HG02623 (cell line): ENCODE measurements around the gene EFNA3.

Experiments used
- ATAC-seq: cut with Tn5 transposase; IDR thresholded peaks from one replicate; pipeline ENCODE4 v1.9.1; 2021; ENCODE audit warnings: moderate library complexity; ENCODE audit not compliant: unreplicated experiment

EFNA3 gene, protein sequence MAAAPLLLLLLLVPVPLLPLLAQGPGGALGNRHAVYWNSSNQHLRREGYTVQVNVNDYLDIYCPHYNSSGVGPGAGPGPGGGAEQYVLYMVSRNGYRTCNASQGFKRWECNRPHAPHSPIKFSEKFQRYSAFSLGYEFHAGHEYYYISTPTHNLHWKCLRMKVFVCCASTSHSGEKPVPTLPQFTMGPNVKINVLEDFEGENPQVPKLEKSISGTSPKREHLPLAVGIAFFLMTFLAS

DNA sequence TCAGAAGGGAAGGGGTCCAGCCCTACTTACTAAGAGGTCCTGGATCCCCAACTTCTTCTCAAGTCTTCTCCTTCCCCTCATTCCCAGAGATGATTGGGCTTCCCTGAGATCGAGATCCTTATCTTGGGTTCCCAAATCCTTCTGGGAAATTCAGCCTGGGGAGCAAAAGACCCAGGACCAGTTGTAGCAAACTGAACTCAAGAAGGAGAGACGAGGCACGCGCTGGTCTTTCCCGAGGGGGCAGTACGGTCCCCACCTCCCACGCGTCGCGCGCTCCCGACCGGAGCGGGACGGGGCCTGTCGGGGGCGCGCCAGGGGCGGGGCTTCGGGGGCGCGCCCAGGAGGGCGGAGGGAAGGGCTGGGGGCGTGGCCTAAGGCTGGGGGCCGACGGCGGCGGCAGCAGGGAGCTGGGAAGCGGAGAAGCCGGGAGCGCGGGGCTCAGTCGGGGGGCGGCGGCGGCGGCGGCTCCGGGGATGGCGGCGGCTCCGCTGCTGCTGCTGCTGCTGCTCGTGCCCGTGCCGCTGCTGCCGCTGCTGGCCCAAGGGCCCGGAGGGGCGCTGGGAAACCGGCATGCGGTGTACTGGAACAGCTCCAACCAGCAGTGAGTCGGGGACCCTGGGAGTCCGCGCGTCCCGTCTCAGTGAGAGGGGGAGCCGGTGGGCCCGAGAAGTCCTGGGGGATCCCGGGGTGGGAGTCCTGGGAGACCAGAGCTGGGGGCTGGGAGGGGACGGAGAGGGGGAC lies at the start of gene EFNA3:
Gene EFNA3 (plus strand): TSS at position 369 of the 741 bp plus-strand sequence. CDS start 105 bp downstream, at position 474.
- peak; percentile 44 for ATAC-seq

DNA sequence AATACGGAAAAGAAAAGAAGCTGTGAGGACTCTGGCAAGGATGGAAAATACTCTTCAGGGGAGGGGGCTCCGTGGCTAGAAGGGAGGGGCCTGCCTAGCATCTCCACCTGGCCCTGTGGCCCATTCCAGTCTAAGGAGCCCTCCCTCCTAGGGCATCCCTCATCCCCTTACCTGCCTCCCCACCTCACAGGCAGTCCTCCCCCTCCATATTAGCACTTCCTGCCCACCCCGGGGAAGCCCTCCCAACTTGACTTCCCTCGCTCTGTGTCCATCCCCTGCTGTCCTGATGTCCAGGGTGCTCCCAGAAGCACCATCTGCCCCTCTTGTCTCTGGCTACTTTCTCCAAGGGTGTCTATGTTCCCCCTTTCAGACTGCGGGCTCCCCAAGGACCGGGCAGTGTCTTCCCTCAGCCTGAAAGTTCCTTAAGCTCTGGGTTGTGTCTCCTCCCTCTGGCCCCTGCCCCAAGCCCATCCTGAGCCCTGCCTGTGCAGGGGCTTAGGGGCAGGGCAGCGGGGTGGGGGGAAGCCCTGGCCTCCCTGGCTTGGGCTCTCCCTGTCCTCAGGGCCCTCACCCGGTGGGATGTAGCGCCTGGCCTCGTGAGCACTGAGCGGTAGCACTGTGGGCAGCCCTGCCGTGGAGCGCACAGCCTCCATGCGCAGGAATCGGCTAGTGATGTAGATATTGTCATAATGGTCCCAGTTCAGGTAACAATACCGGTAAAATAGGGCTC lies 49.0 kb upstream of the EFNA3 start:
- ATAC-seq: no peak

DNA sequence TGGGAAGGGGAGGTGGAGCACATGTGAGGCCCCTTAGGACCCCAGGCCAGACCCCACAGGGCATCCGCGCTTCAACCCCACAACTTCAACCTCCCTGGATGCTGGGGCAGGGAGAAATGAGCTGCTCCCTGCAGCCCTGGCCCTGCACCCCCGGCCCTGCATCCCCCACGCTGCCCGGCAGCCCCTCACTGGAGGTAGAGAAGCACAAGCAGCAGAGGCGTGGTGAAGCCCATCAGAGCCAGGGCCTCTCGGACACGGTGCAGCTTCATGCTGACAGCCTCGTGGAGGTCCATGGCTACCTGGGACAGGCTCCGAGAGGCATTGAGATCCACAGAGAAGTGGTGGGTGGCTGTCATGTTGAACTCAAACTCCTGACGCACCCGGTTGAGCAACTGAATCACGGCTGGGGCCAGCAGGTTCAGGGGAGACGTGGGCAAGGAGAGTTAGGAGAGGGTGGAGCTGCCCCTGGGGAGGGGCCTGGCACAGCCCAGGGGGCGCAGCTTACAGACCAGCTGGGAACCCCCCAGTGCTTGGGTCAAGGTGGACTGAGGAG lies 48.3 kb upstream of the EFNA3 start:
- no peak for ATAC-seq

DNA sequence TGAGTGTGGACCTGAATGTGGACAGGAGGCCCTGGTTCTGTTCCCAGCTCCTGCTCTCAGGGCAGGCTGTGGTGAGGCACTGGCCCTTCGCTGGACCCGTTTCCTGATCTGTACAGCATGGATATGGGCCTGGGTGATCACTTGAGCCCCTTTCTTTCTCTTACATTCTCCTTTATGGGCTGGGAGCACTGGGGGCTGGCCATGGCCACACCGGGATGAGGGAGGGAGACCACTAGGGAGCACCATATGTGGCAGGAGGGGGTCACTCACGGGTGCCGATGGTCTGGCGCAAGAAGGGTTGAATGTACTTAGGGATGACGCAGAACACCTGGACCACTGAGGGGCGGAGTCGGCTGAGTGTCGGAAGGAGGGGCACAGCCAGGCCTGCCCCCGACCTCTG lies 47.7 kb upstream of the EFNA3 start:
- no peak for ATAC-seq

DNA sequence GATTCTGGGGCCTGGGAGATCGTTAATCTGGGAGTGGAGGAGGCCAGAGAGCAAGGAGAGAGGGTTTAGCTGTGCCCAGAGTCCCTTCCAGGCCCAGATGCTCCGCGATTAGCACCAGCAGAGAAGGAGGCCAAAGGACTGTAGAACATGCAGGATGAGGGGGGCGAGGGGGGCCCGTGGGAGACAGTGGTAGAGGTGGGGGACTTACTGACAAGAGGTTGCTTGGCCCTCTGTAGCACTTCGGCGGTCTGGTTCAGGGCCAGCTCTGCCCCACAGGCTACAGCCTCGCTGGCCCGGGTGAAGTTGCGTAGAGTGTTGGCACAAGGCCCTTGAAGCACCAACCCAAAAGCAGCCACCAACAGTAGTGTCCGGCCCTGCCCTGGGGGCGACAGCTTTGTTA lies 45.8 kb upstream of the EFNA3 start:
- no peak for ATAC-seq

DNA sequence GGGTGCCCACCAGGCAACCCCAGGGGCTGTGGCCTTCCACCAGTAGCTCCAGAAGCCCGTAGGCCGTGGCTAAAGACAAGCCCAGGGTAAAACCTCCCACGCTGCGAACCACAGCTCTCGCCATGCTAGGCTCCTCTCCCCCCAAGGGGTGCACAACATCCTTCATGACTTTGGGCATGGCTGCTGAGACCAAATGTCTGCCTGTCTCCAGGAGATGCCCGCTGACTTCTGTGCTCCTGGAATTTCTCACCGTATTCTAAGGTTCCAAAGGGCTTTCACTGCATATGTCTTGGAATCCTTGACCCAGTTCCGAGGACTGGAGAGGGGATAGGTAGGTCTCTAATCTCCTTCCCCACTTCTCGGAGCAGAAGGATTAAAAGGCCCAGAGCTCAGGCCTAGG lies 45.1 kb upstream of the EFNA3 start, which contains the start of the genes DCST1 and DCST2:
Gene DCST1 (plus strand): TSS at position 301 of the 400 bp plus-strand sequence. CDS start 213 bp downstream, outside the sequence.
Gene DCST2 (minus strand): TSS at position 258 of the 400 bp plus-strand sequence. CDS start 80 bp downstream, at position 178.
- ATAC-seq: no peak

DNA sequence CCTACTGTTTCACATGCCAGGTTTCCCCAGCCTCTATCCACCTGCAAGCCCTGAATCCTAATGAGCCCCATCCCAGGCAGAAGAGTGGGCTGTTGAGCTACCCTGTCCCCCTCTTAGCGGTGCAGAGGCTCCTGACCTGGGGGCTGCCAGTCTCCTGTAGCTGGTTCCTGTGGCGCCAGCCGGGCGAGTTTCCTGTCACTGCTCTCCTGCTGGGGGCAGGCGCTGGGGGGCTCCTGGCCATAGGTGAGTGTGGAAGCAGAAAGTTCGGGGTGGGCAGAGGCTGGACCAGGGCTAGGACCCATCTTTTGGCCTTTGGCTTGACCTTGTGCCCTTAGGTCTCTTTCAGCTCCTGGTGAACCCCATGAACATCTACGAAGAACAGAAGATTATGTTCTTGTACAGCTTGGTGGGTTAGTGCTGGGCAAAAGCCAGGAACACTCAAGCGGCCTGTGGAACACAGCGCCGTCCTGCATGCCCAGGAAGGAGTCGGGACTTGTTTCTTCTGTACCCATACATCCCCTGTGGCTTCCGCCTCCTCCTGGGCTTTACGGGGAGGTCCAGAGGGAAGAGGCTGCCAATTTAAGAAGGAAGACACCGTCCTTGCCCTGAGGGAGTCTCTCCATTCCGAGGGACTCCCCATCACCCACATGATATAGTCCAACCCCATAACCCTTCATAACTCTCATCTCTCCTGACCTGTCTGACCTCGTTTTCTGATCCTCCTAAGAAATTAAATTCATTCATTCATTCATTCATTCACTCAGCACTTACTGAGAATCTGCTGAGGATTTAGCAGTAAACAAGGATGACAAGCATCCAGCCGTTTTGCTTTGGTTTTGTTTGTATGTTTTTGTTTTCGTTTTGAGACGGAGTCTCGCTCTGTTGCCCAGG lies 44.1 kb upstream of the EFNA3 start:
- no peak for ATAC-seq

DNA sequence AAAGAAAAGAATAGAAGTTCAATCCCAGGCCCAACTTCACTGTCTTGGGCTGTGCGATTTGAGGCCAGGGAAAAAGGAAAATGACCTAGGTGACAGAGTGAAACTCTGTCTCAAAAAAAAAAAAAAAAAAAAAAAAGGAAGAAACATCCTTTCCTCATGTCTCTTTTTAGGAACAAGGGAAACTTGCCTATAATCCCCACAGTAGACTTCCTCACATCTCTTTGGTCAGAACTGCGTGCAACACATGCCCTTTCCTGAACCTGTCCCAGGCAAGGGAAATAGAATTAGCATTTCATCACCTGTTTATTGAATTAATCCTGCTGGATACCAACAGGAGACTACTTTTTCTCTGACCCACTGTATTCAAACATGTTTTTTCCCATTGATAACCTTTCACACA lies 42.7 kb upstream of the EFNA3 start:
- ATAC-seq: no peak

DNA sequence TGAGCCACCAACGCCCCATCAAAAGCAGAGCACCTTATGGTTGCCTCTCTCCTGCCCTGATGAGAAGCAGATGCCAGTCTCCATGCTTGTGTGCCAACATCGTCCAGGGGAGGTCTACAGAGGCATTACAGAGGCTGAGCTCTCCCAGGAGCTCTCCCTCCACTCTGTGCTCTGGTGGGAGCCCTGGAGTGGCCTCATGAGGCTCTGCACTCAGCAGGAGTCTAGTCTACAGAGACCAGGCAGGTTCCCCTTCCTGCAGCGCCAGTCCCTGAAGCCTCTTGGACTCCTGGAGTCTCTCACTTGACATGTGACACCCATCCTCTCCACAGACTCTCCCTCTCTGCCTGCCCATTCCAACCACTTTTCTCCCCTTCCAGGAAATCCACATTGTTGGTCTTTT lies 41.6 kb upstream of the EFNA3 start:
- ATAC-seq: no peak

DNA sequence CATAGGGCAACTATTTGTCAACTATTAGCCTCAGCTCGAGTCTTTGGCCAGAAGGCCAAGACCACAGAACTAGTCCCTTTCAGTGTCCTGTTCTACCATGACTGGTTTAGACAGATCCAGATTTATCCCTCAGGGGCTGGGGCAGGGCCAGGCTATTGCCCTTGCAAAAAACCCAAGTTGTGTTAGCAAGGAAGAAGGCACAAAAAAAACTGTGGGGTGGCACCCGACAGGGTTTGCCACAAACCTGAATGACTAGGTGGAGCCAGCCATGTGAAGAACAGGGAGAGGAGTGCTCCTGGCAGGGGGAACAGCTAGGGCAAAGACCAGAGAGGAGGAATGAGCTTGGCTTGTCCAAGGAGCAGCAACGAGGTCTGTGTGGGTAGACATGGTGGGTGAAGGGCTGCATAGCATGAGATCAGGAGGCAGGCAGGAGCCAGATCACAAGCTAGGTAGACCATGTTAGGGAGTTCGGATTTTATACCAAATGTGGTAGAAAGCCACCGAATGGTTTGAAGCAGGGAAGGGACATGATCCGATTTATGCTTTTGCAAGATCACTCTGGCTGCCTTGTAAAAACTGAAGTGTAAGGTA lies 40.7 kb upstream of the EFNA3 start:
- ATAC-seq: no peak

DNA sequence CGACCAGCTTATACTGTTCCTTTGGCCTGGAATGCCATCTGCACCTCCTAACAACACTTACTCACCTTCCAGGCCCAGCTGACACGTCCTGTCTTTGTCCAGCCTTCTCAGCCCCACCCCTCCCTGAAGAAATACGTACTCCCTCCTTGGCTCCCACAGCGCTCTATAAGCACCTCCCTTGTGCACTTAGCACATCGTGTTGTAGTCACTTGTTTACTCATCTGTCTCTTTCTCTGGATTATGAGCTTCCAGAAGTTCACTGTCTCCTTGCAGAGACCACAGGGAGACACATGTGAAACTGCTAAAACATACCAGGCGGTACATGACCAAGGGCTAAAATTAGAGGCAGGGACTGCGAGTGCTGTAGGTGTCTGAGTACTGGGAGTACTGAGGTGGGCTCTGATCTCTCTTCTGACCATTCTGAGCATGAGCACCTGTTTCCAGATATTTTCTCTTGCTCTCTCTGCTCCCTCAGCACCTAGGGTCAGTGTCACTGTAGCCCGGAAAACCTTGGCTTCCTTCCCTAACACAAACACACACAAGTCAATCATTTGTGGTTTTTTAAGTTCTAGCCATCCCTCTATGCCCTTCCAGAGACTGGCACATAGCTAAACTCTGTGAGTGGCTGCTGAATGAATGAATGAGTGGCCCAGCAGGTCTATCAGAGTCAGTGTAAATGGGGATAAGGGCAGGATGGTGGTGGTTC lies 39.9 kb upstream of the EFNA3 start:
- ATAC-seq: no peak

DNA sequence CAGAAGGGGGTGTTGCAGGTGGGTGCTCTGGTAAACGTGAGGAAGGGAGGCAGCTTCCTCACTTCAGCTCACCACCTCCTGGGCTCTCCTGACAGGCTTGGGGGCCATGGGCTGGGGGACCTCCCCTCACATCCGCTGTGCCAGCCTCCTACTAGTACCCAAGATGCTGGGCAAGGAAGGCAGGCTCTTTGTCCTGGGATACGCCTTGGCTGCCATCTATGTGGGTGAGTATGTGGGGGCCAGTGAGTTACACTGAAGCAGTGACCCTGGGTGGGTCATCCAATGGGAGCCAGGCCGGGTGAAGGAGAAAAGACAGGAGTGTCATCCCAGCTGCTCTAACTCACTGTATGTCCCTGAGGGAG lies 39.3 kb upstream of the EFNA3 start:
- ATAC-seq: no peak

DNA sequence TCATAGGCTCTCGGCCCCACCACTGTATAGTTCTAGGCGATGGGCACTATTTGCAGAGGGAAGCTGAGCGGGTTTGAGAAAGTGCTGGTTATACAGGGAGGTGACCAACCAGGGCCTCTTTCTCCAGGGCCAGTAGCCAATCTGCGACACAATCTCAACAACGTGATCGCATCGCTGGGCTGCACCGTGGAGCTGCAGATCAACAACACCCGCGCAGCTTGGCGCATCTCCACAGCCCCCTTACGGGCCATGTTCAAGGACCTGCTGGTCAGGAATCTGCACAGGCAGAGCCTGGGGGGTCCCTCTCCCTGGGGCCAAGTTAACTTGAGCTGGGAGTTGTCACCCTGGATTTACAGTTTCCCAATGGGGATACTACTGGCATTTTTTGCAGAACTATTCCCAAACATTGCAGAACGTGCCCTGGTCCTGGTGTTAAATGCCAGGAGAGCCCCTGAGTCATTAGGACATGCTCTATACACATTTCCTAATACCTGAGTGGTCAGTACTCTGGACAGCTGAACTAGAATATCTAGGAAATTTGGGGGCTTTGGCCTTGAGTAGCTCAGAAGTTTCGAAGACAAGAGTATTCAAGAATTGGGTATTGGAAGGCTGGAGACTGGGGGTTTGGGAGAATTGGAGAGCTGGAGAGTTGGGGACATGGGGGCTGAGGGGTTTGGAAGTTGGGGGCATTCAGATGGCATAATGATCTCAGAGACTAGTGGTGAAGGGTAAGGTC lies 38.1 kb upstream of the EFNA3 start:
- no peak for ATAC-seq

DNA sequence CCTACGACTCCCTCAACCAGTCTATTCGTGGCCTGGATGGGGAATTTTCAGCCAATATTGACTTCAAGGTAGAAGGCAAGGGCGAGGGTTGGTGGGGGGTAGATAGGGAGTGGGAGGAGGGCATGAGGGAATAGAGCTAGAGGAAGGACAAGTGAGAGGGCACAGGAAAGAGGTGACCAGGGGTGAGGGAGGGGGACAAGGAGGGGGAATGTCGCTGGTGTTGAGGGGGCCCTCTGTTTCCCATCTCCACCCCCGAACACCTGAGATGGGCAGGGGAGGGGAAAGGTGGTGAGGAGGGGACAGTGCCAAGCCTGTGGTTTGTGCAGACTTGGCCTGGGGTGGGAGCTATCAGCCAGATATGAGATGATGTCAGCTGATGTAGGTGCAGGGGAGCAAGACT lies 35.8 kb upstream of the EFNA3 start:
- no peak for ATAC-seq

DNA sequence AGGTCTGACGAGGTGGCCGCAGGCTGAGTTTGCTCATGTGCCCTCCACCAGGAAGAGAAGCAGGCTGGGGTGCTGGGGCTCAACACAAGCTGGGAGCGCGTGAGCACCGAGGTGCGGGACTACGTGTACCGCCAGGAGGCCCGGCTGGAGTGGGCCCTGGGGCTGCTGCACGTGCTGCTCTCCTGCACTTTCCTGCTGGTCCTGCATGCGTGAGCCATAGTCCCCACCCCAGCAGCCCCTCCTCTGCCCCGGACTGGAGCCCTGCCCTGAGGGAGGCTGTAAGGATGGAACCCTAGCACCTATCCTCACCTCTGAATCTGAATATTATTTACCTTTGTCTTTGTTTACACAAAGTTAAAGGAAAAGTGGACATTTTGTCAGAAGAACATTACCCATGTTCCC lies 35.3 kb upstream of the EFNA3 start:
- ATAC-seq: no peak

DNA sequence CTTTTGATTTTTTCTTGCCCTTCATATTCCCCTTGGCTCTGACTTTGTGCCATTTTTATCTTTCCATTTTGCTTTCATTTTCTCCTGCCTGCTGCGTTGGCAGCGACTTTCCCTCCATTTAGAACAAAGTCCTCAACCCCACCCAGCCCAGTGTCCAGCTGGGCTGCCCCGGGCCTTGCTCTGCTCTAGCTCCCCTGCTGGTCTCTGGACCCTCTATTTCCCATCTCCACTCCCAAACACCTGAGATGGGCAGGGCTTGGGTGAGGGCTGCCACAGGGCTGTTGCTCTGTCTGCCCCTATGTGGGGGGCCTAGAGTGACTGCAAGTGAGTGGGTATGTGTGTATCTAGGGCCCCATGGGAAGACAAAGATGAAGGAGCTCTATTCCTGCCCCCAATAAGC lies 34.8 kb upstream of the EFNA3 start:
- ATAC-seq: no peak

DNA sequence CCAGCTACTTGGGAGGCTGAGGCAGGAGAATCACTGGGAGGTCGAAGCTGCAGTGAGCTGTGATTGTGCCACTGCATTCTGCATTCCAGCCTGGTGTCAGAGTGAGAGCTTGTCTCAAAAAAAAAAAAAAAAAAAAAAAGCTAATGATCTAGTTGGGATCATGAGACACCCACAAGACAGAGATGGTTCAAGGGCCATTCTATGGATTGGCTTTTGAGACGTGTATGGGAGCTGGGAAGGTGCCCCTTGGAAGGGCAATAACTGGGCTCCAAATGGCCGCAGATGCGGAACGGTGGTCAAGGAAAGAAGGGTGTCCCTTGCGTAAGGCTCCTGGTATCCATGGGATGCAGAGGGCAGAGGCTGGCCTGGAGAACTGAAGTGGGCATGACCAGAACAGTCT lies 34.3 kb upstream of the EFNA3 start:
- no peak for ATAC-seq

DNA sequence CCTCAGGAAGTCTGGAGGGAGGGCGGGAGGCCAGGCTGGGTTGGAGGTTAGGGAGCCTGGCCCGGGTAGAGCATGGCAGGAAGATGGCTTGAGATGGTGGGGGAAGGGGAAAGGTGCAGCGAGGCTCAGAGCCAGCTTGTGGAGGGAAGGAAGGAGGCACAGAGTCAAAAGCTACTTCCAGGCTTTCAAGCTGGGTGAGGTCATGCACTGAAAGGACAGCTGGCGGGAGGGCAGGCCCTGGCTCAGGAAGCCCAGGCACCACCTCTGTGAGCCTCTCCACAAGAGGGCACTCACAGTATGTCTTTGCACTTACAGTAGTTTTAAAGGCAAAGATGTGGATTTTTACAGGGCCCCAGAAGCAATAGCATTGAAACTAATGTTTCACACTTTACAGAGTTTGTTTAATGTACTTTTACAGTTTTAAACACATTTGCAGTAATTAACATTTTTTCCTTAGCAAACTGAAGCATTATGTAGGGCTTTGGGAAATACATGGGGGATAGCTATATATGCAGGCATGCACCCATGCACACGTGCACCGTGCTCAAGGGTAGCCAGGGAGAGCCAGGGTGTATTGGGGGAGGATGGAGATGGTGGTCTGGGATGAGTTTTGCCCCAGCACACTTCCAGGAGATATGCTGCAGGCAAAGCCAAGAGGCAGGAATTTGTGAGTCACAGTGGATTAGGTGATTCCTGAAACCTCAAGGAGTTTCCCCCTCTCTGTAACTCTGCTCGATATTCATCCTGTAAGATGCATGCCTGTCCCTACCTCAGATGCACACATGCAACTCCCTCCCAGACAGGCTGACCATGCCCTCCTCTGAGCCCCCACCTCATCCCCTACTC lies 33.6 kb upstream of the EFNA3 start:
- no peak for ATAC-seq
